Left ventricle myocardium inferior (tissue), 1 donor: ENCODE results near the gene ATG7. TPM values are rescaled to one million over a fixed set of nuclear protein-coding genes. Genes with fewer than 3 reads are reported as not detected.
"Not testable (repeated sequence)": the region's sequence is repeated elsewhere in the genome, so short reads cannot be mapped to it uniquely, and the experiment has no call there.

Experiments
- DNase-seq: peaks from one replicate; pipeline ENCODE4 v3.0.0-alpha.2; 2020
- H3K27ac ChIP-seq: fragments of 200-600 bp; replicated peaks from 2 replicates; pipeline ENCODE4 v1.8.0; 2021
- H3K27me3 ChIP-seq: fragments of 200-600 bp; 2 replicates; pipeline ENCODE4 v1.8.0; 2021; ENCODE audit warnings: low read depth
- H3K36me3 ChIP-seq: fragments of 200-600 bp; 2 replicates; pipeline ENCODE4 v1.8.0; 2021
- H3K4me1 ChIP-seq: fragments of 200-600 bp; 2 replicates; pipeline ENCODE4 v1.8.0; 2021
- H3K4me3 ChIP-seq: fragments of 200-600 bp; 2 replicates; pipeline ENCODE4 v1.8.0; 2021; ENCODE audit warnings: mild to moderate bottlenecking, moderate library complexity
- H3K9me3 ChIP-seq: fragments of 200-600 bp; replicated peaks from 2 replicates; pipeline ENCODE4 v1.8.0; 2021
- CTCF ChIP-seq: fragments of 200-600 bp; IDR thresholded peaks from 2 replicates; pipeline ENCODE4 v1.8.0; 2021; ENCODE audit warnings: antibody characterized with exemption, mild to moderate bottlenecking, borderline replicate concordance
- intact Hi-C: fragments of 100-400 bp; cut with micrococcal nuclease; formaldehyde crosslinking; loops from one replicate; pipeline ENCODE4 v1.11.0; 2022
- total RNA-seq: library from RNA; stranded (reverse); fragmentation: NEBNext Ultra II Directional; extraction: Animal tissue kit (Norgen Biotek cat#: 25700); gene quantifications from one replicate; pipeline ENCODE4 v1.2.1, GENCODE V29; 2021
- donor health status: DM: no; HTN: yes; CAD: no; lungs with severe emphysema.

ATG7 gene
- total RNA-seq, 1 donor from 2014 or later, result 15.7 TPM

- DNase-seq, result no peak
- H3K36me3 ChIP-seq, result no peaks in the 10 kb centered on the region
- intact Hi-C loops, result no loop called here
- H3K4me3 ChIP-seq, result no peak overlapping the region
- no peak overlapping the region for H3K27ac ChIP-seq
- no peaks in the 10 kb centered on the region for H3K4me1 ChIP-seq
- TF ChIP-seq CTCF, result no peak
- H3K27me3 ChIP-seq, result no peaks in the 10 kb centered on the region
- no peaks in the 10 kb centered on the region for H3K9me3 ChIP-seq
Observed at GRCh38 chr3:11251807-11252176, 20.4 kb upstream of the ATG7 start.

DNA sequence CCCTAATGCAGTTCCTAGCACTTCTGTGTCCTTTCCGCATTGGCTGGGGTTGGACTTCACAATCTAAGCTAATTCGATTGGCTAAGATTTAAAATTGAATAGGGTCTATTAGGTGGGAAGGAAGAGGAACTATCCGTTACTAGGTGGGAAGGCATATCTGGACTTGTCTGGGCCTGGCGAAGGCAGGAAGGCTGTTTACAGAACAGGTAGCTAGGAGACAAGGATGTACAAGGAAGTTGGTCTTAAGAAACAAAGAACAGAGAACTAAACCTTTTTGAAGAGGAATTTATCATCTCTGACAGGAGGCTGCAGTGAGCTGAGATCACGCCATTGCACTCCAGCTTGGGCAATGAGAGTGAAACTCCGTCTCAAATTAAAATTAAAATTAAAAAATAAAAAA lies 17.3 kb upstream of the ATG7 start:
- no peak overlapping the region for H3K4me3 ChIP-seq
- H3K9me3 ChIP-seq, result no peaks in the 10 kb centered on the region
- no peak for DNase-seq
- intact Hi-C loops, result no loop called here
- H3K36me3 ChIP-seq, result no peaks in the 10 kb centered on the region
- H3K27ac ChIP-seq, result no peak overlapping the region
- no peaks in the 10 kb centered on the region for H3K27me3 ChIP-seq
- no peak for TF ChIP-seq CTCF
- no peaks in the 10 kb centered on the region for H3K4me1 ChIP-seq

DNA sequence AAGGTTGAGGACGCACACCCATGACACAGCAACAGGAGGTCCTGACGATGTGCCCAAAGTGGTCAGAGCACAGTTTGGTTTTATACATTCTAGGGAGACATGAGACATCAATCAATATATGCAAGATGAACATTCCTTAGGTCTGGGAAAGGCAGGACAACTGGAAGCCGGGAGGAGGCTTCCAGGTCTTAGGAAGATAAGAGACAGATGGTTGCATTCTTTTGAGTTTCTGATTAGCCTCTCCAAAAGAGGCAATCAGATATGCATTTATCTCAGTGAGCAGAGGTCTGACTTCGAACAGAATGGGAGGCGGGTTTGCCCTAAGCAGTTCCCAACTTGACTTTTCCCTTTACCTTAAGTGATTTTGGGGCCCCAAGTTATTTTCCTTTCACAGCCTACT lies 16.7 kb upstream of the ATG7 start:
- intact Hi-C loops, DNase-seq, H3K9me3 ChIP-seq, H3K27me3 ChIP-seq, H3K4me3 ChIP-seq, H3K27ac ChIP-seq, H3K36me3 ChIP-seq, H3K4me1 ChIP-seq: not testable (repeated sequence)

GRCh38 chr3:11258958-11259357 lies 13.2 kb upstream of the ATG7 start:
- Histone ChIP-seq H3K27me3 (no peaks in the 10 kb centered on the region), H3K27ac (no peak overlapping the region), H3K36me3 (no peaks in the 10 kb centered on the region), H3K9me3 (no peaks in the 10 kb centered on the region), H3K4me3 (no peak overlapping the region), H3K4me1 (no peaks in the 10 kb centered on the region)
- no peak for DNase-seq
- TF ChIP-seq CTCF, result no peak
- intact Hi-C loops, result no loop called here

DNA sequence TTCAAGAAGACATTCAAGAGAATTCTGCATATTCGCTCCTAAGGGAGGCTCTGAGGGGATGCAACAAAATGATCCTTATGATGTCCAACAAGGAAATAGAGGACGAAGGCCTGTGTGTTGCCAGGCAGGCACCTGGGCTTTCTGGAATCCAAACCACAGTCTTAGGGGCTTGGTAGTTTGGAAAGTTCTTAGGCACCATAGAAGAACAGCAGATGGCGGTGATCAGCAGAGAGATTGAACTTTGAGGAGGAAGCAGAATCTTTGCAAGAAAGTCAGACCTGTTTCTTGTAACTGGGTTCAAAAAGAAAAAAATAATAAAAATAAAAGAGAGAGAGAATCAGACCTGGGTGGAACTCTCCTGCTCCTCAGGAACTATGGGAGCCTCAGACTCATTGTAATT lies 11.7 kb upstream of the ATG7 start:
- intact Hi-C loops, result no loop called here
- no peak for TF ChIP-seq CTCF
- Histone ChIP-seq H3K27me3 (peaks cover 5% of the 10 kb centered on the region), H3K9me3 (no peaks in the 10 kb centered on the region), H3K4me1 (no peaks in the 10 kb centered on the region), H3K36me3 (no peaks in the 10 kb centered on the region), H3K4me3 (no peak overlapping the region), H3K27ac (no peak overlapping the region)
- DNase-seq, result no peak

DNA sequence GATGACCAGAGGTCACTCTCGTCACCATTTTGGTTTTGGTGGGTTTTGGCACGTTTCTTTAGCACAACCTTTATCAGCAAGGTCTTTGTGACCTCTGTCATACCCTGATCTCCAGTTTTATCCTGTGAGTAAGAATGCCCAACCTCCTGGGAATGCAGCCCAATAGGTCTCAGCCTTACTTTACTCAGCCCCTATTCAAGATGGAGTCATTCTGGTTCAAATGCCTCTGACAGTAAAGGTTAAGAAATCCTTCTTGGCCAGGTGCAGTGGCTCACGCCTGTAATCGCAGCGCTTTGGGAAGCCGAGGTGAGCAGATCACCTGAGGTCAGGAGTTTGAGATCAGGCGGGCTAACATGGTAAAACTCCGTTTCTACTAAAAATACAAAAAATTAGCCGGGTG lies 3.2 kb upstream of the ATG7 start:
- intact Hi-C loops, result no loop called here
- no peaks in the 10 kb centered on the region for H3K9me3 ChIP-seq
- H3K27ac ChIP-seq, result no peak overlapping the region
- H3K27me3 ChIP-seq, result peaks cover 16% of the 10 kb centered on the region
- no peak overlapping the region for H3K4me3 ChIP-seq
- no peak for TF ChIP-seq CTCF
- no peak for DNase-seq
- H3K4me1 ChIP-seq, result peaks cover 18% of the 10 kb centered on the region
- H3K36me3 ChIP-seq, result no peaks in the 10 kb centered on the region
